ENCODE data around the gene SNTB2.

SNTB2 gene

GRCh38 chr16:69318911-69319289, 131.9 kb downstream of the SNTB2 start:
- no peaks in the 10 kb centered on the region for H3K9me3 ChIP-seq (ENCODE audit: insufficient read depth, low read length)
- H3K4me3 ChIP-seq (ENCODE audit: insufficient read length, low read depth), result no peak overlapping the region
- no peak for DNase-seq (ENCODE audit: low read depth, low spot score)
- no peak overlapping the region for H3K9ac ChIP-seq (ENCODE audit: insufficient read length, low read depth)
- H3K4me1 ChIP-seq (ENCODE audit: insufficient read depth, insufficient read length), result no peaks in the 10 kb centered on the region
- no peaks in the 10 kb centered on the region for H3K27me3 ChIP-seq (ENCODE audit: insufficient read depth, insufficient read length)
- TF ChIP-seq ZNF274 (IDR thresholded peaks at IDR 0.05; ENCODE audit: low read depth, low read length), result no peak
- peaks cover 96% of the 10 kb centered on the region for H3K36me3 ChIP-seq (ENCODE audit: insufficient read depth, insufficient read length, low read length)

DNA sequence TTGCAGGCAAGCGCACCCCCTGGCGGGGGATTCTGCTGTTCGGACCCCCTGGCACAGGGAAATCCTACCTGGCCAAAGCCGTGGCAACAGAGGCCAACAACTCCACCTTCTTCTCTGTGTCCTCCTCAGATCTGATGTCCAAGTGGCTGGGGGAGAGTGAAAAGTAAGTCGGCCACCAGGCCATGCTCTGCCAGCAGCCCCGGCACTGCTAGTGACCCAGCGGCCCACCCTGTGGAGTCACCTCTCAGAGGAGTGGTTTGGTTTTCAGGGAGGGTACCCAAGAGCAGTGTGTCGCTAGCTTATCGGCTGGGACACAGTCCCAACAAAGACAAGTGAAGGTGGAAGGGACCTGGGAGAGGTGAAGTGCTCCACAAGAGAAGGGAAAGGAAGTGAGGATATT, 132.4 kb downstream of the SNTB2 start:
- H3K9me3 ChIP-seq (ENCODE audit: insufficient read depth, low read length), result no peaks in the 10 kb centered on the region
- no peak for DNase-seq (ENCODE audit: low read depth, low spot score)
- peaks cover 2% of the 10 kb centered on the region for H3K4me1 ChIP-seq (ENCODE audit: insufficient read depth, insufficient read length)
- TF ChIP-seq YY1 (IDR thresholded peaks at IDR 0.05; ENCODE audit: insufficient read depth, insufficient read length) (no peak), SUZ12 (IDR thresholded peaks at IDR 0.05; ENCODE audit: extremely low read depth, insufficient read depth, insufficient read length) (no peak), ZNF274 (IDR thresholded peaks at IDR 0.05; ENCODE audit: low read depth, low read length) (no peak)
- peaks cover 96% of the 10 kb centered on the region for H3K36me3 ChIP-seq (ENCODE audit: insufficient read depth, insufficient read length, low read length)
- H3K4me3 ChIP-seq (ENCODE audit: insufficient read length, low read depth), result no peak overlapping the region
- H3K9ac ChIP-seq (ENCODE audit: insufficient read length, low read depth), result no peak overlapping the region
- no peaks in the 10 kb centered on the region for H3K27me3 ChIP-seq (ENCODE audit: insufficient read depth, insufficient read length)

- H3K27me3 ChIP-seq (ENCODE audit: insufficient read depth, insufficient read length), result no peaks in the 10 kb centered on the region
- H3K4me1 ChIP-seq (ENCODE audit: insufficient read depth, insufficient read length), result peaks cover 2% of the 10 kb centered on the region
- no peak for DNase-seq (ENCODE audit: low read depth, low spot score)
- H3K36me3 ChIP-seq (ENCODE audit: insufficient read depth, insufficient read length, low read length), result peaks cover 96% of the 10 kb centered on the region
- H3K4me3 ChIP-seq (ENCODE audit: insufficient read length, low read depth), result no peak overlapping the region
- no peaks in the 10 kb centered on the region for H3K9me3 ChIP-seq (ENCODE audit: insufficient read depth, low read length)
- H3K9ac ChIP-seq (ENCODE audit: insufficient read length, low read depth), result no peak overlapping the region
- TF ChIP-seq YY1 (IDR thresholded peaks at IDR 0.05; ENCODE audit: insufficient read depth, insufficient read length) (no peak), ZNF274 (IDR thresholded peaks at IDR 0.05; ENCODE audit: low read depth, low read length) (no peak), SUZ12 (IDR thresholded peaks at IDR 0.05; ENCODE audit: extremely low read depth, insufficient read depth, insufficient read length) (no peak)
These were observed 133.1 kb downstream of the SNTB2 start for GRCh38 chr16:69319826-69320739.

DNA sequence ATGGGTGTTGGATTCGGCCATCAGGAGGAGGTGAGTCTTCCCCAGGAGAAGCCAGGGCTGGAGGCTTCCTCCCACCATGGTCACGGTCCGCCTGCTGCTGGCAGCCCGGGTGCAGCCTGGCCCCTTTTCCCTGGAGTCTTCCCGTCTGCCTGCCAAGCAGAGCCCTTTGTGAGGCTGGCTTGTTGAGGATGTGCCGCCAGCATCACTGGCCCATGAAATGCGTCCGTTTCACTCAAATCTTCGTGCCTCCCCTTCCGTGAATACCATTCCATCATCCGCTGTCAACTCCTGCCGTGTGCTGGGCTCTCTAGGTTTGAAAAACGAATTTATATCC, 133.7 kb downstream of the SNTB2 start:
- Histone ChIP-seq H3K4me3 (ENCODE audit: insufficient read length, low read depth) (no peak overlapping the region), H3K4me1 (ENCODE audit: insufficient read depth, insufficient read length) (peaks cover 2% of the 10 kb centered on the region), H3K9me3 (ENCODE audit: insufficient read depth, low read length) (no peaks in the 10 kb centered on the region), H3K27me3 (ENCODE audit: insufficient read depth, insufficient read length) (no peaks in the 10 kb centered on the region), H3K9ac (ENCODE audit: insufficient read length, low read depth) (no peak overlapping the region), H3K36me3 (ENCODE audit: insufficient read depth, insufficient read length, low read length) (peaks cover 94% of the 10 kb centered on the region)
- TF ChIP-seq YY1 (IDR thresholded peaks at IDR 0.05; ENCODE audit: insufficient read depth, insufficient read length) (no peak), ZNF274 (IDR thresholded peaks at IDR 0.05; ENCODE audit: low read depth, low read length) (no peak), SUZ12 (IDR thresholded peaks at IDR 0.05; ENCODE audit: extremely low read depth, insufficient read depth, insufficient read length) (no peak)
- no peak for DNase-seq (ENCODE audit: low read depth, low spot score)

DNA sequence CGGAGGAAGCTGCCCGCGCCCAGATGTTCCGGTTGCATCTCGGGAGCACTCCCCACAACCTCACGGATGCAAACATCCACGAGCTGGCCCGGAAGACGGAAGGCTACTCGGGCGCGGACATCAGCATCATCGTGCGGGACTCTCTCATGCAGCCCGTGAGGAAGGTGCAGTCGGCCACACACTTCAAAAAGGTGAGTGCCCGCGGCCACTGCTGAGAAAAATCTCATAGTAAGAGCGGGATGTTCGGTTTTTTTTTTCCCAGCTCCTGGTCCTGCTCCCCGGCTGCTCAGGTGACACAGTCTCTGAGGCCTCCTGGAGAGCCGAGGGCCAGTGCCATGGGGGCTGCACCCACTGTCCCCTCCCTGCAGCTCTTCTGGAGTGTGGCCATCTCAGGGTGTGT, 134.1 kb downstream of the SNTB2 start:
- peaks cover 2% of the 10 kb centered on the region for H3K4me1 ChIP-seq (ENCODE audit: insufficient read depth, insufficient read length)
- H3K9ac ChIP-seq (ENCODE audit: insufficient read length, low read depth), result no peak overlapping the region
- peaks cover 94% of the 10 kb centered on the region for H3K36me3 ChIP-seq (ENCODE audit: insufficient read depth, insufficient read length, low read length)
- H3K27me3 ChIP-seq (ENCODE audit: insufficient read depth, insufficient read length), result no peaks in the 10 kb centered on the region
- no peak for DNase-seq (ENCODE audit: low read depth, low spot score)
- H3K9me3 ChIP-seq (ENCODE audit: insufficient read depth, low read length), result no peaks in the 10 kb centered on the region
- TF ChIP-seq ZNF274 (IDR thresholded peaks at IDR 0.05; ENCODE audit: low read depth, low read length), result no peak
- TF ChIP-seq YY1 (IDR thresholded peaks at IDR 0.05; ENCODE audit: insufficient read depth, insufficient read length), result no peak
- TF ChIP-seq SUZ12 (IDR thresholded peaks at IDR 0.05; ENCODE audit: extremely low read depth, insufficient read depth, insufficient read length), result no peak
- no peak overlapping the region for H3K4me3 ChIP-seq (ENCODE audit: insufficient read length, low read depth)

- DNase-seq (ENCODE audit: low read depth, low spot score), result no peak
- H3K27me3 ChIP-seq (ENCODE audit: insufficient read depth, insufficient read length), result no peaks in the 10 kb centered on the region
- TF ChIP-seq SUZ12 (IDR thresholded peaks at IDR 0.05; ENCODE audit: extremely low read depth, insufficient read depth, insufficient read length), result no peak
- no peak for TF ChIP-seq YY1 (IDR thresholded peaks at IDR 0.05; ENCODE audit: insufficient read depth, insufficient read length)
- no peak for TF ChIP-seq ZNF274 (IDR thresholded peaks at IDR 0.05; ENCODE audit: low read depth, low read length)
- no peaks in the 10 kb centered on the region for H3K9me3 ChIP-seq (ENCODE audit: insufficient read depth, low read length)
- H3K36me3 ChIP-seq (ENCODE audit: insufficient read depth, insufficient read length, low read length), result peaks cover 94% of the 10 kb centered on the region
- no peak overlapping the region for H3K4me3 ChIP-seq (ENCODE audit: insufficient read length, low read depth)
- no peak overlapping the region for H3K9ac ChIP-seq (ENCODE audit: insufficient read length, low read depth)
- peaks cover 2% of the 10 kb centered on the region for H3K4me1 ChIP-seq (ENCODE audit: insufficient read depth, insufficient read length)
These were observed 135.4 kb downstream of the SNTB2 start for GRCh38 chr16:69322343-69322742.

DNA sequence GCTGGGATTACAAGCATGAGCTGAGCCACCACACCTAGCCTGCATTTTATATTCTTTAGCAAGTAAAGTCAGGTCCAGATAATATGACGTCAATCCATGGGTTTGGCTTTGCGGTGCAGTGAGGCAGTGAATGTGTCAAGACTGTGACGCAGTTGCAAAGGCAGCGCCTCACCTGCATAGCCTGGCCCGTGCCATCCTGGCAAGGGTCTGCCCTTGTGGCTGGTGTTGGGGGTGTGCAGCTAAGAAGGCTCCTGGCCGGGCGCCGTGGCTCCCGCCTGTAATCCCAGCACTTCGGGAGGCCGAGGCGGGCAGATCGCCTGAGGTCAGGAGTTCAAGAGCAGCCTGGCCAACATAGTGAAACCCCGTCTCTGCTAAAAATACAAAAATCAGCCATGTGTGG, 136.5 kb downstream of the SNTB2 start:
- Histone ChIP-seq H3K4me1 (ENCODE audit: insufficient read depth, insufficient read length) (peaks cover 2% of the 10 kb centered on the region), H3K4me3 (ENCODE audit: insufficient read length, low read depth) (no peak overlapping the region), H3K9ac (ENCODE audit: insufficient read length, low read depth) (no peak overlapping the region), H3K9me3 (ENCODE audit: insufficient read depth, low read length) (no peaks in the 10 kb centered on the region), H3K36me3 (ENCODE audit: insufficient read depth, insufficient read length, low read length) (peaks cover 94% of the 10 kb centered on the region), H3K27me3 (ENCODE audit: insufficient read depth, insufficient read length) (no peaks in the 10 kb centered on the region)
- DNase-seq (ENCODE audit: low read depth, low spot score), result no peak
- TF ChIP-seq ZNF274 (IDR thresholded peaks at IDR 0.05; ENCODE audit: low read depth, low read length) (no peak), YY1 (IDR thresholded peaks at IDR 0.05; ENCODE audit: insufficient read depth, insufficient read length) (no peak), SUZ12 (IDR thresholded peaks at IDR 0.05; ENCODE audit: extremely low read depth, insufficient read depth, insufficient read length) (no peak)

All from NT2/D1 (cell line).